HEK293T (cell line): ENCODE results near the gene LIMK1.

Experiments
- CTCF ChIA-PET: fragments of 350-600 bp; formaldehyde crosslinking; extraction: SDS; loops from one replicate; lab custom pipeline; 2021; ENCODE audit warnings: antibody characterized with exemption, inconsistent platforms; lab: Yijun Ruan, JAX
- POLR2A ChIA-PET: fragments of 350-600 bp; formaldehyde crosslinking; extraction: SDS; loops from one replicate; lab custom pipeline; 2020; ENCODE audit warnings: antibody characterized with exemption, inconsistent platforms; lab: Yijun Ruan, JAX
- DNase-seq: peaks from one replicate; pipeline ENCODE4 v3.0.0; 2012; ENCODE audit warnings: mixed read lengths; ENCODE audit errors: extremely low spot score
- ARNT ChIP-seq: fragments of 450-650 bp; IDR thresholded peaks from 2 replicates; pipeline ENCODE4 v1.6.1; 2017; ENCODE audit warnings: mild to moderate bottlenecking
- BHLHE40 ChIP-seq: fragments of 450-650 bp; IDR thresholded peaks from 2 replicates; pipeline ENCODE4 v1.6.1; 2016; ENCODE audit warnings: mild to moderate bottlenecking, moderate library complexity, borderline replicate concordance
- CTBP1 ChIP-seq: fragments of 450-650 bp; IDR thresholded peaks from 2 replicates; pipeline ENCODE4 v1.6.1; 2016; ENCODE audit warnings: borderline replicate concordance
- ELF4 ChIP-seq: fragments of 450-650 bp; IDR thresholded peaks from 2 replicates; pipeline ENCODE4 v1.6.1; 2017; ENCODE audit warnings: antibody characterized with exemption
- FOXA1 ChIP-seq: fragments of 450-650 bp; IDR thresholded peaks from 2 replicates; pipeline ENCODE4 v1.6.1; 2016; ENCODE audit warnings: mild to moderate bottlenecking
- FOXK2 ChIP-seq: fragments of 450-650 bp; IDR thresholded peaks from 2 replicates; pipeline ENCODE4 v1.6.1; 2016; ENCODE audit warnings: mild to moderate bottlenecking
- FOXM1 ChIP-seq: fragments of 450-650 bp; IDR thresholded peaks from 2 replicates; pipeline ENCODE4 v1.6.1; 2017; ENCODE audit warnings: mild to moderate bottlenecking, borderline replicate concordance
- HDGF ChIP-seq: fragments of 450-650 bp; IDR thresholded peaks from 2 replicates; pipeline ENCODE4 v1.6.1; 2017; ENCODE audit warnings: antibody characterized with exemption, borderline replicate concordance
- L3MBTL2 ChIP-seq: fragments of 450-650 bp; conservative IDR thresholded peaks from 2 replicates; pipeline ENCODE4 v1.6.1; 2016; ENCODE audit warnings: mild to moderate bottlenecking
- LEF1 ChIP-seq: fragments of 450-650 bp; IDR thresholded peaks from 2 replicates; pipeline ENCODE4 v1.6.1; 2017; ENCODE audit warnings: mild to moderate bottlenecking, borderline replicate concordance
- NFRKB ChIP-seq: fragments of 450-650 bp; IDR thresholded peaks from 2 replicates; pipeline ENCODE4 v1.6.1; 2016; ENCODE audit warnings: mild to moderate bottlenecking, moderate library complexity
- PKNOX1 ChIP-seq: fragments of 450-650 bp; IDR thresholded peaks from 2 replicates; pipeline ENCODE4 v1.6.1; 2016
- SP1 ChIP-seq: fragments of 450-650 bp; IDR thresholded peaks from 2 replicates; pipeline ENCODE4 v1.6.1; 2017
- SUZ12 ChIP-seq: fragments of 450-650 bp; IDR thresholded peaks from 2 replicates; pipeline ENCODE4 v1.6.1; 2016; ENCODE audit warnings: mild to moderate bottlenecking
- TARDBP ChIP-seq: fragments of 450-650 bp; IDR thresholded peaks from 2 replicates; pipeline ENCODE4 v1.6.1; 2016
- ZNF384 ChIP-seq: fragments of 450-650 bp; IDR thresholded peaks from 2 replicates; pipeline ENCODE4 v1.6.1; 2016

LIMK1 gene

GRCh38 chr7:74059681-74060588 lies 23.7 kb upstream of the LIMK1 start:
- TF ChIP-seq SUZ12: no peak
- TF ChIP-seq BHLHE40: no peak
- no peak for TF ChIP-seq PKNOX1
- no peak for TF ChIP-seq FOXK2
- no peak for DNase-seq
- ChIA-PET POLR2A (interaction anchor here (1.0 kb wide), 1 partner anchor 120 kb away, joined by 3 read pairs; no protein-coding TSS in a partner anchor), CTCF (interaction anchor here (1.1 kb wide), 1 partner anchor 122 kb away, joined by 3 read pairs; no protein-coding TSS in a partner anchor)

GRCh38 chr7:74061840-74062539 lies 21.6 kb upstream of the LIMK1 start:
- ChIA-PET CTCF (no interaction called here), POLR2A (no interaction called here)
- no peak for TF ChIP-seq L3MBTL2
- TF ChIP-seq HDGF: no peak
- TF ChIP-seq CTBP1: no peak
- no peak for TF ChIP-seq SUZ12
- no peak for TF ChIP-seq LEF1
- no peak for TF ChIP-seq ELF4
- no peak for TF ChIP-seq FOXM1
- TF ChIP-seq FOXK2: no peak
- TF ChIP-seq TARDBP: no peak
- TF ChIP-seq NFRKB: no peak
- TF ChIP-seq ZNF384: no peak
- no peak for TF ChIP-seq BHLHE40
- TF ChIP-seq SP1: no peak
- no peak for TF ChIP-seq ARNT
- TF ChIP-seq FOXA1: no peak
- TF ChIP-seq PKNOX1: no peak
- no peak for DNase-seq

GRCh38 chr7:74063223-74063641 lies 20.4 kb upstream of the LIMK1 start:
- ChIA-PET POLR2A (no interaction called here), CTCF (no interaction called here)
- no peak for TF ChIP-seq L3MBTL2
- no peak for TF ChIP-seq FOXK2
- DNase-seq: no peak

GRCh38 chr7:74063646-74064045 lies 20.0 kb upstream of the LIMK1 start:
- POLR2A ChIA-PET: no interaction called here
- DNase-seq: no peak
- CTCF ChIA-PET: interaction anchor here (1.0 kb wide), 1 partner anchor 120 kb away, joined by 4 read pairs; no protein-coding TSS in a partner anchor
- TF ChIP-seq BHLHE40: no peak
- TF ChIP-seq PKNOX1: no peak
- no peak for TF ChIP-seq ZNF384
- TF ChIP-seq ELF4: no peak
- TF ChIP-seq FOXK2: no peak
- TF ChIP-seq NFRKB: no peak
- no peak for TF ChIP-seq SP1
- no peak for TF ChIP-seq L3MBTL2
- no peak for TF ChIP-seq ARNT
- no peak for TF ChIP-seq HDGF
- no peak for TF ChIP-seq FOXA1
- no peak for TF ChIP-seq SUZ12
- no peak for TF ChIP-seq LEF1
- TF ChIP-seq CTBP1: no peak
- no peak for TF ChIP-seq TARDBP
- TF ChIP-seq FOXM1: no peak

GRCh38 chr7:74064696-74065095 lies 18.9 kb upstream of the LIMK1 start:
- TF ChIP-seq ELF4 (no peak), FOXK2 (no peak), L3MBTL2 (no peak)
- ChIA-PET CTCF (interaction anchor here (0.9 to 1.0 kb wide), 2 partner anchors 119 to 142 kb away, joined by 3 to 4 read pairs; no protein-coding TSS in a partner anchor), POLR2A (no interaction called here)

GRCh38 chr7:74066626-74067025 lies 17.0 kb upstream of the LIMK1 start:
- ChIA-PET CTCF (no interaction called here), POLR2A (no interaction called here)
- no peak for DNase-seq
- no peak for TF ChIP-seq SUZ12
- no peak for TF ChIP-seq FOXM1
- no peak for TF ChIP-seq PKNOX1
- no peak for TF ChIP-seq L3MBTL2
- no peak for TF ChIP-seq FOXA1
- no peak for TF ChIP-seq CTBP1
- no peak for TF ChIP-seq TARDBP
- no peak for TF ChIP-seq FOXK2
- TF ChIP-seq SP1: no peak
- no peak for TF ChIP-seq ARNT
- TF ChIP-seq ELF4: no peak
- TF ChIP-seq LEF1: no peak
- no peak for TF ChIP-seq ZNF384
- TF ChIP-seq NFRKB: no peak
- TF ChIP-seq HDGF: no peak
- no peak for TF ChIP-seq BHLHE40

More at GRCh38 chr7:74064696-74065095, 18.9 kb upstream of the LIMK1 start:
- no peak for DNase-seq
